Forelimb muscle (tissue), 1 donor: ENCODE results near the gene STK32C. TPM values are rescaled to one million over a fixed set of nuclear protein-coding genes. Genes with fewer than 3 reads are reported as not detected.
"Not testable (repeated sequence)": the region's sequence is repeated elsewhere in the genome, so short reads cannot be mapped to it uniquely, and the experiment has no call there.

Experiments used
- DNase-seq: peaks from one replicate; pipeline ENCODE4 v3.0.0-alpha.2; 2013; ENCODE audit warnings: low read depth
- polyA plus RNA-seq: library from polyadenylated mRNA; unstranded; fragments of 120-200 nt; gene quantifications from one replicate; pipeline ENCODE4 v1.2.1, GENCODE V29; 2013; ENCODE audit not compliant: insufficient read length

Gene STK32C
- polyA plus RNA-seq, 1 donor = 10.3 TPM

DNA sequence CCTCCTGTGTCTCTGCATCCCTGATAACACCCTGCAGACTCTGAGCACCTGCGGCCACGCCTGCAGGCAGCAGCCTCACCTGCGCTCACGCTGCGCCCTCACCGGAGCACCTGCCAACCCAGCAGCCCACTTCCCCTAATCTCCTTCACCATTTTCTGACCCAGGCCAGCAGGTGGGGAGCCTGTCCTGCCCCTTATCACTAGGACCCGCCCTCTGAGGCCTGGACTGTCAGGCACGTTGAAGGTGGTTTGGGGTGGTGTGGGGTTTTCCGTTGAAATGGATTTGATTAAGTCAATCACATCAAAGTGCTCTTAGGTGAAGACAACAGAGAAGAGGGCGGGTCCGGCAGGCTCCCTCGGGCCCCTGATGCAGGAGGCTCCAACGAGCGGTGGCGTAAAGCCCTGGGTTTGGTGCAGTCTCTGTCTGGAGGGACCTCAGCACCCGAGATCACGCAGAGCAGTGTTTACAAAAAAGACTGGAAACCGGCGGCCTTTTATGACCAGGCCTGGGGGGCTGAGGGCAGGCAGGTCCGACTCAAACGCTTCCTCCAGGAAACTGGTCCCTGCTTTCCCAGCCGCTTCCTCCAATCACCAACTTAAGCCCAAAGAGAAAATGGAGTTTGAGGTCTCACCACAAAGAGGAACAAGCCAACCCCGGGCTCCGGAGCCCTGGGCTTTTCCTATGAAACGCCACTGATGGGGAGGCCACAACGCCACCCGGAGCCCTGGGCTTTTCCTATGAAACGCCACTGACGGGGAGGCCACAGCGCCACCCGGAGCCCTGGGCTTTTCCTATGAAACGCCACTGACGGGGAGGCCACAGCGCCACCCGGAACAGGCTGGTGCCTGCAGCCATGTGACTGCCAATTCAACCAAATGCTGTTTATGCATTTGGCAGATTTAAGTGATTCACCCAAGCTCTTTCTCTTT lies 75.5 kb downstream of the STK32C start:
- DNase-seq = no peak

DNA sequence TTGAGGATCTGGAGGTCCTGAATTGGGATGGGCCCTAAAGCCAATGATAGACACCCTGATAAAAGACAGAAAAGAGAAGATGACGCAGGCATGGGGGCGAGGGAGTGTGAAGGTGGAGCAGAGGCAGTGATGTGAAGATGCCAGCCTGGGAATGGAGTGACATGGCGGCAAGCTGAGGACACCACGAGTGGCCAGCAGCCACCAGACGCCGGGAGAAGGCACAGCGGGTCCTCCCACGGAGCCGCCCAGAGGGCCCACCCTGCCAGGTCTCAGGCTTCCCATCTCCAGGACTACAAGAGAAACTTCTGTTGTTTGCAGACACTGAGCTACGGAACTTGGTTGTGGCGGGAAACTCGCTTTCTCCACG lies 76.1 kb downstream of the STK32C start:
- DNase-seq = no peak

DNA sequence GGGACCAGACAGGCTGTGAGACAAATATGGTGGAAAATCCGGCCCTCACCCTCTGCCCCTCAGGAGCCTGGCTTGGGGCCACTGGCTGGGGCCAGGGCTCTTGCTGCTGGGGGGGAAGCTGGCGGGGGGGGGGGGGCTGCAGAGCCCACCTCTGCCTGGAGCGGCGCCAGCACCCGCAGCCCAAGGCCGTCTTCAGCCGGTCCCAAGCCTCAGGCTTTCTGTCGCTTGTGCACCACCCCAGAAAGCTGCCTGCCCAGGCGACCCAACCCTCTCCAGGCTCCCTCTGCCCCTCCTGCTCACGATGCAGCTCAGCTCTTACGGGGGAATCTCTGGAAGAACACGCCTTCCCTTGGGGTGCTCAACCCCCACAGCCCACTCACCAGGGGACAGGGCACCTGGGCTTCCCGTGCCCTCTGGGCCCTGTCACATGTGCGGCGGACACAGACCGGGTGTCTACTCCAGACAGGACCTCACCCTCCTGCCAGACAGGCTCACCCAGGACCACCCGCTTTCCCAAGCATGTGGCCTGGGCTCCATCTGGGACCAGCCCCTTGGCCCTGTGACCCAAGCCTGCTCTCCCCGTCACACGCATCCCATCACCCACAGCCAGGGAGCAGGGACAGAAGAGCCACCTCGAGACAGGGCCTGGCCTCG lies 77.1 kb downstream of the STK32C start:
- DNase-seq = no peak

DNA sequence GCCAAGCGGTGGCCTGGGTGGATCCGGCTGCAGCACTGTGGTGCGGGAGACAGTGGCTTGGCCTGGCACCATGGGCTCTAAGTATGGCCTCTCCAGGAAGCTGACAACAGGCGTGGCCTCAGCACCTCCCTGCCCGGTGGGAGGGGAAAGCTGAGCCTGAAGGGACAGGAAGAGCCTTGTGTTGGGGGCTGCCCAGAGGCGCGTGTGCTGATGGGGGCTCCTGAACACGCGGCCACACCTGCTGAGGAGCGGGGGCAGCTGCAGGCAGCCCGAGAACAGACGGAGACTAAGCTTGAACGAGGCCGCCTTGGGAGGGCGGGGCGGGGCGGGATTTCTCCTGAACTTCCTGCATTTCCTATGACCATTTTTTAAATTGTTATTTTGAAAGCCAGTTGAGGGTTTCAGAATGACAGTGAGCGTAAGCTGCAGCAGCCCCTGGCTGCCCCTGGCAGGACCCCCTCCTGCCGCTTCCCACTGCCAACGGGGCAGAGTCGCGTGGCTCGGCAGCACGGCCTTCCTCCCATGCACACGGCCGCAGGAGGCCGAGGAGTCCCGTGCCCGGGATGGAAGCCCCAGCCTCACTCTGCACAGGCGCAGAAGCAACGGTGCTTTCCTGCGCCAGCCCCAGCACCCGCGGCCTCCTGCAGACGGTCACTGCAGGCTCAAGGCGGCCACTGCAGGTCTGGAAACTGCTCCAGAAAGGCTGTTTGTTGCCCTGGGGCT lies 77.8 kb downstream of the STK32C start:
- no peak for DNase-seq

DNA sequence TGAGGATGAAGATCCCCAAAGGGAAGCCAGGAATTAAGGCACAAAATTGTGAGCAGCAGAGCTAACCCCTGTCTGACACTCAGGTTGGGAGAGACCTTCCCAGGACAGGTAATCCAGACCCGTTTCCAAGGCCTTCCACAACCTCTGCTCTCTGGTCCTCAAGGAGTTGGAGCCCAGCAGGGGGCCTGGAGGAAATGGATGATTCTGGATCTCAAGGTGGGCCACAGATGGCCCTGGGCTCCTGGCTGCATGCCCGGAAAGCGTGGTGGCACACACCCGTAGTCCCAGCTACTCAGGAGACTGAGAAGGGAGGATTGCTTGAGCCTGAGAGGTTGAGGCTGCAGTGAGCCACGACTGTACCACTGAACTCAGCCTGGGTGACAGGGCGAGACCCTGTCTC lies 78.7 kb downstream of the STK32C start:
- DNase-seq = no peak

DNA sequence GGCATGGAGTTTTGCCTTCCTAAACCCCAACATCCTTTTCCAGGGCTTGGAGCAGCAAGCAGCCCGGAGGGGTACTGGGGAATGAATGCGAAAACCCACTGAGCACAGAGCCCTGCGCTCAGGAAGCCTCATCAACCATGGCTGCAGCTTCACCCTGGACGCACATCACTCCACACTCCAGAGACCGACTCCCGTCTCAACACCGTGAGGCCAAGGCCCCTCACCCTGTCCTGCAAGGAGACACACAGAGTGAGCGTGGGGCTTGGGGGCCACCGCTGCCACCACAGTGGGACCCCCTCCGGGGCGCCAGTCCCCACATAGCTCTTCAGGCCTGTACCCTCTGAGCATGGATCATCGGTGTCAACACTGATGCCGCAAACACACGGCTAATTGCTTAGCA lies 79.1 kb downstream of the STK32C start:
- DNase-seq = no peak

DNA sequence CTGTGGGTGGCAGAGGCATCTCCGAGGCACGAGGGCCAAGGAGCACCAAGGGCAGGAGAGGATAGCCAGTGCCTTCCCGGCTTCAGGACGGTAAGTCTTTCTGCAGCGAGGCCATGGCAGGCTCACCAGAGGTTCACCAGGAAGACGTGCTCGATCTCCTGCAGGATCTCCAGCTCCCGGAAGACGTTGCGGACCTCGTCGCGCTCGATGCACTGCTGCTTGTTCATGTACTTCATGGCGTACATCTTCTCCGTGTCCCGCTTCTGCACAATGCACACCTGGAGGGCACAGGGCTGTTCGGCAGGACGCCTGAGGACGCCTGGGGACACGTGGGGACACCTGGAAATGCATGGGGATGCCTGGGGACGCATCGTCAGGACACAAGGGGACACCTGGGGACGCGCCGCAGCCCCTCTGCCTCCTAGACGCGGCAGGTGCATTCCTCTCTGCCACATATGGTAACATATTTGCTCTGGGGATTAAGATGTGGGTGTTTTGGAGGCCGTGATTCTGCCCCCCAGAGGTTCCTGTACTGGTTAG lies 79.8 kb downstream of the STK32C start:
- no peak for DNase-seq

DNA sequence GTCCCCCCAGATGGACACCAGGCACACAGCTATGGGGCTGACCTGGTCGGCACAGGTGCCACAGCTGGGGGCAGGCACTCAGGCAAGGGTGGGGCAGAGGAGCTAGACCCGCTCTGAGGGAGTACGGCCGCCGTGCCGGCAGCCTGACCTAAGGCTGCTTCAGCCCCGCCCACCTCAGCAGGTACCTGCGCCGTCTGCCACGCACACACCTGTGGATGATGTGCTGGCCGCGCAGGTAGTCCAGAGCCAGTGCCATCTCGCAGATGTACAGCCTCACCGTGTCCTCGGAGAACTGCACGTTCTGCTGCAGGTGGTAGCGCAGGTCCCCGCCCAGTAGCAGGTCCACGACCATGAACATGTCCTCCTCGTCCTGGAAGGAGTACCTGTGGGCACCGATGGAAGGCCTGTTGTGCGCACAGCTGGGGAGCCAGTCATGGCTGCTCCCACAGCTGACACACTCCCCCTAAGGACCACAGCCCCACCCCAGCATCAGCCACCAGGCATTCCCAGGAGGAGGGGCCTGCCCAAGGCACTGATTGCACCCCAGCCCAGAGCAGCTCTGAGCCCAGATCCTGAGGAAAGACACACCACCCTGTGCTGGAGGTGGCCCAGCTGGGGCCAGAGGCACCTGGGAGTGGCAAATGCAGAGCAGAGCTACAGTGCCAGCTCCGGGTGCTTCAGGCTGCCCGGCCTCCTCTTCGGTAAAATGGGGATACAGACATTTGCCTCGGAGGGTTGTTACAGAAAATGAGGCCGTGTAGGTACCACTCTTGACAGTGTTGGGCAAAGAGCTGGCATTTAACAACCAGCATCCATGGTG lies 81.0 kb downstream of the STK32C start:
- DNase-seq = no peak

DNA sequence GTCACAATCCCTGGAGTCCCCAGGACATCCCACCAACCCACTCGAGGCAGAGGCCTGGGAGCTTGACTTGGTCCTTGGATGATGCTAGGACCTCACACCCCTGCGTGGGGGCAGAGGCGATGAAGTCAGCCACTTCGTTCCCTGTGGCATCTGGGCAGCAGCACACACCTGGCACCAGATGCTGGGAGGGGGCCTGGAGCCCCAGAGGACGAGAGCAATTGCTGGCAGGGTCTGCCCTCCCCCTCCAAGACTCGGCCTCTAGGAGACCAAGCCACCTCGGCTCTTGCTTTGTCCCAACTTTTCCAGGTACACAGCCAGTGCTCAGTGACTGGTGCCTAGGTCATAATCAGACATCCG lies 81.9 kb downstream of the STK32C start:
- DNase-seq = no peak

DNA sequence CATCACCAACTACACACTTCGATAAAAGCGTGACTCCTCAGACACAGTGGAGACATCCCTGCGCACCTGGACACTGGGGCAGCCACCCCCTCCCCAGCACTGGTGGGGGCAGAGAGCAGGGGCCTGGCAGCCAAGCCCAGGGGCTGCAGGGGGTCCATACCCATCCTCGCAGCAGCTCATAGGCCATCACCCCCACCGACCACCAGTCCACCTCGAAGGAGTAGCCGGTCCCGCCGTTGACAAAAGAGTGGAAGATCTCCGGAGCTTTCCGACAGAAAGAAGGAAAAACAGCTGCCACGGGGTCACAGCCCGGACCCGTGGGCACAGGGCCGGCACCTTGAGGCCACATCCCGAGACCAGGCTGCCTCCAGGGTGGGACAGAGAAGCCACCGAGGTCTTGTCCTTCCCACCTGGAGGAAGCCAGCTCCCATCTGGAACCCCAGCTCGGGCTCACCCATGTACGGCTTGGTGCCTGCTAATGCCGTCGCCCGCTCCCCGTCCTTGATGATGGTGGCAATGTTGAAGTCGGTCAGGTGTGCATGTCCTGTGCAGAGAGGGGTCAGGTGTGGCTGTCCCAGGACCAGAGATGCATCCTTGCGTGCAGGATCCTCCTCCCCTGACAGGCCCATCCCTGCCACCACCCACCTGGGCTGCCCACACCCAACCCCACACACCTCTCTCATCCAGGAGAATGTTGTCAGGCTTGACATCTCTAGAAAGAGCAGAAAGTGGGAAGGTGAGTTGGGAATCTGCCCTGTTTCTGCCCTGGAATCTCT lies 82.5 kb downstream of the STK32C start:
- no peak for DNase-seq

DNA sequence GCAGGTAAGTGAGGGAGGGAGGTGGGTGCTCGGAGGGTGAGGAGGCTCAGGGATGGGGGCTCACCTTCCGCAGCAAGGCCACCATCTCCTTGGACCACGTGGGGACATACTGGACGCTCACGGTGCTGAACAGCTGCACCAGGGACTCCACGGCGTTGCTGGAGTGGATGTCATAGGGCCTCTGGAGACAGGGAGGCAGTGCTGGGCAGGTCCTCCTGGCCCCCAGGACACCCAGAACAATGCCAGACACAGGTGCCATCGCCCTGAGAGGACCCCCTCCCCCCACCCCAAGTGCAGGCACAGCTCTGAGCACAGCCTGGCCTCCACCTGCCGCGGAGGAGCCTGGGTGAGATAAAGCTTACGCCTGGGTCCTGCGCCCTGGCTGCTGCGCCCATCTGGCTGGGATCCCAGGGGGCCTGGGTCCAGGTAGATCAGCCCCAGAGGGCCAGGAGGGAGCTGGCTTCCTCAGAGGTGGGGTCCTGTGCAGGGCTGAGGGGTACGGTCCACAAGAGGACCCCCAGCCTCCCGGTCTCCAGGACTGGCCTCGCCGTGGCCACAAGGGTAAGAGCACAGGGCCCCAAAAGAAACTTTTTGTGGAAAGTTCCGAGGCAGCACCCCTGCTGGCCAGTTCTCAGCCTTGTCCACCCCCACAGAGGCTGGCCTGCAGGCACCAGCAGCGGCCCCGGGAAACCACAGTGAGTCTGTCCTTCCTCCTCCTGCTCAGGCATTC lies 83.2 kb downstream of the STK32C start:
- DNase-seq = no peak

DNA sequence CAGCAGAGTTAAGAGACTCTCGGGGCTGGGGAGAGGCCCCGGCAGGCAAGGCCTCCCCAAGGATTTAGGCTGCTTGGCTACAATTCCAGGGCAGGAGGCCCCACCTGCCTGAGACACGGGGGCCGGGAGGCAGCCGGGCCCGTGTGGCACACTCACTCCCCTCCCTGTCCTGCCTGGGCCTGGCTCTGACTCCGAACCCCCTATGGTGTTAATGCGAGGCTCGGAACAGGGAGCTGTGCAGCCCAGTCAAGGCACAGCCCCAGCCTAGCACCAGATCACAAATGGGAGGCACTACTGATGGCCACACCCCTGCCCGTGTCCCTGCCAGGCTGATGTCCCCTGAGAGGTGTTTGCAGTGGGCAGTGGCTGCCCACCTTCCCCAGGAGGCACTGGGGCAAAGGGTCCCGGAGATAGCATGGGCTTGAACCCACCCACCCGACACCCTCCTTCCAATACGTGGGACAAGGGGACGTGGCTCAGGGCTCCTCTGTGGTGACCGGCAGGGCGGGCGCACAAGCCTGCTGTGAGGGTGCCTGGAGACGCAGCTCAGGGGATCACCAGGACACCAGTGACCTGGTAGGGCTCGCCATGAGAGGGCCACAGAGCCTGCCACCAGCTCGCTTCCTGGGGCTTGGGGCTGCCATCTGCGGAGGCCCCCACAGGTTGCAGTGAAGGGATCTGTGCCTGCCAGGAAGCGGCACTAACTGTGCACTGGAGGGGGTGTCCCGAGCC lies 84.0 kb downstream of the STK32C start:
- no peak for DNase-seq

DNA sequence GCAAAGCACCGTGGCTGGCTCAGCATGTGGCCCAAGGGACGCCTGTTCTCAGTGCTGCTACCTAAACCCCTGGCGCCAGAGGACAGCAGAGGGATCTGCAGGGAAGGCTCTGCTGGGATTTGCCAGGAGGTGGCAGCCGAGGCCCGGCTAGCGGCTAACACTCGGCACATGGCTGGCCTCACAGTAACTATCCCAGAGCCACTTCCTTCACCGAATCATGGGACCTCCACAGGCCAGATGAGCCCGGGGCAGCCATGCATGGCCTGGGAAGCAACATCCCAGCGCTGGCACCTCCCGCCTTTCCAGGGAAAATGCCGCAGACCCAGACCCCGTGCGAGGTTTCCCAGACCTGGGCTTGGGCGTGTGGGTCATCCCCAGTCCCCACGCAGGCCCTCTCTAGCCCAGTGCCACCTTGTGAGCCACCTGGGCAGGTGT lies 84.6 kb downstream of the STK32C start:
- DNase-seq = no peak

DNA sequence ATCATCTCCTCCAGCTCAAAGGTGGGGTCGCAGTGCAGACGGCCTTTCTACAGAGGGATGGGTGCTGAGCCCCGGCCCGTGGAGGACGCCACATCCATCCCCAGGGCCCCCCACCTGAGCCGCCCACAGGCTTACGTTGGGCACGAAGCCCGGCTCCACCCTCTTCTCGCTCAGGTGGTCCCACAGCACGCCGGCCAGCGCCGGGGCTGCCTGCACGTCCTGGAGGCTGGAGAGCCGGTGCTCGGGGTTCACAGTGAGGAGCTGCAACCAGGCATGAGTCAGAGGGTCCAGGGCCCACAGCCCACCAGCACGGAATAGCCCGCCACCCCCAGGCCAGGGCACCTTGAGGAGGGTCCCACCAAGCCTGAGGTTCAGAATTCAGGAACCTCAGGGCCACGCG lies 85.0 kb downstream of the STK32C start:
- no peak for DNase-seq

DNA sequence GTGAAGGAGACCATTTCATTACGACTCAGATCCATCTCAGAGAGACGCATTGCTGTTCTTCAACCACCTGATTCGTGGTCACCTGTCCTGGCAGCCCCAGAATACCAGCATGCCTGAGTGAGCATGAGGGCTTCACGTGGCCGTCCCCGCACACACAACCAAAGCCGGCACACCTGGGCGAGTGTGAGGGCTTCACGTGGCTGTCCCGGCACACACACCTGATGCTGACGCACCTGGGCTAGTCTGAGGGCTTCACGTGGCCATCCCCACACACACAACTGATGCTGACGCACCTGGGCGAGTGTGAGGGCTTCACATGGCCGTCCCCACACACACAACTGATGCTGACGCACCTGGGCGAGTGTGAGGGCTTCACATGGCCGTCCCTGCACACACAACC lies 86.8 kb downstream of the STK32C start:
- DNase-seq = not testable (repeated sequence)

DNA sequence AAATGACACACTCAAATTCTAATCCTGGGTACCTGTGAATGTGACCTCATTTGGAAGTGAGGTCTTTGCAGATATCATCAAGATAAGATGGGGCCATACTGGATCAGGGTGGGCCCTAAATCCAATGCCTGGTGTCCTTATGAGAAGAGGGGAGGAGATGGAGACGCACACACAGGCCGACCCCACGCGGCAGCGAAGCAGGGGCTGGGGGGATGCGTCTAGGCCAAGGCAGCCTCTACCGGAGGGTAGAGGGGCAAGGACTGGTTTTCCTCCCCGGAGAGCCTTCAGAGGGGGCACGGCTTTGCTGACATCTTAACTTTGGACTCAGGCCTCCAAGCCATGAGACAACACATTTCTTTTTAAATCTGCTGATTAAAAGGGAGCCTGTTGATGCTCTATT lies 87.7 kb downstream of the STK32C start:
- no peak for DNase-seq

DNA sequence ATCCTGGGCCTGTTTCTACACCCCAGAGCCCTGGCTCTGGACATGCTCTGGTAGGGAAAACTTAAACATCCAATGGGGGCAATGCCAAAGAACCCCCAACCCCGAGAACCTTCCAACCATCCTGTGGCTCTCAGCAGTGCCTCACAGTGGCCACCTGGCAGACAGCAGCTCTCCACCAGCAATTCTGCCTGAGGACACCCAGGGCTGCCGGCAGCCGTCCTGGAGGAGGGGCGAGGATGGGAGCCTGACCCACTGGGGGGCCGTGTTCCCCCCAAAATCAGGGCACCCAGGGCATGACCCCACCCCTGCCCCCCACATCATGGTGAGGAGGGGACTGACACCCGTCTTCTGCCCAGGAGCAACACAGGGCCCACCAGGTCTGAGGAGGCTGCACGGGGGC lies 88.3 kb downstream of the STK32C start:
- DNase-seq = no peak

DNA sequence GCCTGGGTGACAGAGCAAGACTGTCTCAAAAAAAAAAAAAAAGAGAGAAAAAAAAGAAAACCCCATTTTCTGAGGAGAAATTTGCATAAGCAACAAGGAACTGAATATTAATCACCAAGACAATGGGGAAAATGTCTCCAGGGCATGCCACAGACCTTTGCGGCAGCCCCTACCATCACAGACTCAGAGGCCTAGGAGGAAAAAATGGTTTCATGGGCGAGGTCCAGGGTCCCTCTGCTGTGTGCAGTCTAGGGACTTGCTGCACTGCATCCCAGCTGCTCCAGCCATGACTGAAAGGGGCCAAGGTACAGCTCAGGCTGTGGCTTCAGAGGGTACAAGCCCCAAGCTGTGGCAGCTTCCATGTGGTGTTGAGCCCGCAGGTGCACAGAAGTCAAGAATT lies 91.3 kb downstream of the STK32C start:
- DNase-seq = not testable (repeated sequence)

DNA sequence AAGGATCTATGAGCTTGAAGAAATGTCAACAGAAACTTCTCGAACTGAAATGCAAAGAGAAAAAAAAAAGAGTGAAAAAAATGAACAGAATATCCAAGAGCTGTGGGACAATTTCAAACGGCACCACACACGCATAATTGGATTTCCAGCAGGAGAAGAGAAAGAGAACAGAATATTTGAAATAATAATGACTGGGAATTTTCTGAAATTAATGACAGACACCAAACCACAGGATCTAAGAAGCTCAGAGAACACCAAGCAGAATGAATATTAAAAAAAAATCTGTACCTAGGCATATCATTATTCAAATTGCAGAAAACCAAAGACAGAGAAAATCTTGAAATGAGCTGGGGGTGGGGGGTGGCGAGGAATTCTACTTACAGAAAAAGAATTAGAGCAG lies 93.8 kb downstream of the STK32C start:
- DNase-seq = no peak
